Measurements from ENCODE around the gene NRDC.
"Not testable (repeated sequence)": the region's sequence is repeated elsewhere in the genome, so short reads cannot be mapped to it uniquely, and the experiment has no call there.

Gene NRDC

GRCh38 chr1:51878616-51879336 lies at the start of gene NRDC:
TSS of gene NRDC (minus strand) at chr1:51878727. CDS start at chr1:51878615, 112 bp downstream.
- DNase-seq (ENCODE audit: low read depth) = peak; percentile 100

- DNase-seq (ENCODE audit: low read depth) = no peak
Measured at GRCh38 chr1:51927029-51927428, 48.5 kb upstream of the NRDC start.

GRCh38 chr1:51926171-51926812 lies 47.8 kb upstream of the NRDC start:
- no peak for DNase-seq (ENCODE audit: low read depth)

GRCh38 chr1:51924455-51924854 lies 45.9 kb upstream of the NRDC start:
- no peak for DNase-seq (ENCODE audit: low read depth)

GRCh38 chr1:51922040-51922439 lies 43.5 kb upstream of the NRDC start:
- no peak for DNase-seq (ENCODE audit: low read depth)

GRCh38 chr1:51920130-51920529 lies 41.6 kb upstream of the NRDC start:
- DNase-seq (ENCODE audit: low read depth) = no peak

- DNase-seq (ENCODE audit: low read depth) = no peak
Measured at GRCh38 chr1:51919684-51920083, 41.2 kb upstream of the NRDC start.

- no peak for DNase-seq (ENCODE audit: low read depth)
Measured at GRCh38 chr1:51916587-51917405, 38.3 kb upstream of the NRDC start.

GRCh38 chr1:51915951-51916350 lies 37.4 kb upstream of the NRDC start:
- no peak for DNase-seq (ENCODE audit: low read depth)

GRCh38 chr1:51912881-51913280 lies 34.4 kb upstream of the NRDC start:
- DNase-seq (ENCODE audit: low read depth) = no peak

GRCh38 chr1:51910221-51911000 lies 31.9 kb upstream of the NRDC start:
- DNase-seq (ENCODE audit: low read depth) = no peak

GRCh38 chr1:51908499-51908898 lies 30.0 kb upstream of the NRDC start:
- no peak for DNase-seq (ENCODE audit: low read depth)

GRCh38 chr1:51907079-51907702 lies 28.7 kb upstream of the NRDC start:
- no peak for DNase-seq (ENCODE audit: low read depth)

GRCh38 chr1:51906306-51907078 lies 28.0 kb upstream of the NRDC start:
- no peak for DNase-seq (ENCODE audit: low read depth)

GRCh38 chr1:51902456-51902855 lies 23.9 kb upstream of the NRDC start:
- DNase-seq (ENCODE audit: low read depth) = no peak

GRCh38 chr1:51901151-51901550 lies 22.6 kb upstream of the NRDC start:
- no peak for DNase-seq (ENCODE audit: low read depth)

- no peak for DNase-seq (ENCODE audit: low read depth)
Measured at GRCh38 chr1:51899022-51899421, 20.5 kb upstream of the NRDC start.

GRCh38 chr1:51898090-51898734 lies 19.7 kb upstream of the NRDC start:
- no peak for DNase-seq (ENCODE audit: low read depth)

- DNase-seq (ENCODE audit: low read depth) = no peak
Measured at GRCh38 chr1:51897699-51898031, 19.1 kb upstream of the NRDC start.

- not testable (repeated sequence) for DNase-seq (ENCODE audit: low read depth)
Measured at GRCh38 chr1:51894748-51895147, 16.2 kb upstream of the NRDC start.

- no peak for DNase-seq (ENCODE audit: low read depth)
Measured at GRCh38 chr1:51878308-51878615, 265 bp downstream of the NRDC start.

Data from activated T-cell treated with anti-CD3 and anti-CD28 coated beads for 24 hours (primary cell).